GM12873 (cell line): ENCODE data around the gene SMYD3.

Experiments used
- CTCF ChIP-seq: IDR thresholded peaks from 2 replicates; pipeline ENCODE4 v1.5.1; 2012; ENCODE audit warnings: low read depth, mild to moderate bottlenecking, moderate library complexity, low read length, control low read depth; ENCODE audit not compliant: insufficient read depth; ENCODE audit errors: missing control alignments

SMYD3 gene

GRCh38 chr1:246304484-246305259, 202.4 kb downstream of the SMYD3 start:
- no peak for TF ChIP-seq CTCF

DNA sequence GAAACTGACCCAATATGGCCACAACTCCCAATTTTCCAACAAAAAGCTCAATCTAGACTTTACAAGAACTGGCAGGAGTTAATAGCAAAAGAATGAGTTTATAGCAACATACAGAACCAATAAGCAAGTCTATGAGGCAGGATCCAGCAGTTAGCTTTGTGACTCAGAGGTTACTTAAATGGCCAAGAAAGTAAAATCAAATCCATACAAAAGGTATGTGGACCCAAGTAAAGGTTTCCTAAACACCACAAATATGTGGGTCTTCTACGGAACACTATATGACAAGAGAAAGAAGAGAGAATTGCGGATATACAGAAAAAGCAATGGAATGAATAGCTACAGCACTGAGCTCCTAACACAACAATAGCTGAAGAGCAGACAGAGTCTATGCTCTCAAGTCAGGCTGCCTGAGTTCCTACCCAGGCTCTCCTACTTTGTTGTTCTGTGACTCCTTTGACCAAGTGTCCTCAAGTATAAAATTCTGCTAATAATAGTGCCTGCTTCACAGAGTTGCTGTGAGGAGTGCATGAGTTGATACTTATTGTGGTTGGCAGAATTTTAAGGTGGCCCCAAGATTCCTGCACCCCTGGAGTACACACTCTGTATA, 204.3 kb downstream of the SMYD3 start:
- TF ChIP-seq CTCF = no peak

DNA sequence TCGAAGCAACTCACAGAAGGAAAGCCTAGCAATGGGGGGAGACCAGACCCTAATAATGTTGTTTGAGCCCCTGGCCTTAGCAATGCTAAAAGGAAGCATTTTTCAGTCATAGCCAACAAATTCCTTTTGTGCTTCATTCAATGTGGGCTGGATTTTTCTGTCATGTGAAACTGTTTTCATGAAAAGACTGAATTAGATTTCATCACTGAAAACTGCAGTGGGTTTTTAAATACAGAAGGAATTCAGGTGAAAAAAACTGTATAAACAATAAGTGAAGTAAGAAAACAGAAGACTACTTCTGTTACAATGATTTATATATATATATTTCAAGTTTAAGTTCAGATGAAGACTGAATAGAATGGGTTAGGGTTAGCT, 204.8 kb downstream of the SMYD3 start:
- TF ChIP-seq CTCF = no peak

- TF ChIP-seq CTCF = no peak
These were observed 205.4 kb downstream of the SMYD3 start for GRCh38 chr1:246301553-246302250.

DNA sequence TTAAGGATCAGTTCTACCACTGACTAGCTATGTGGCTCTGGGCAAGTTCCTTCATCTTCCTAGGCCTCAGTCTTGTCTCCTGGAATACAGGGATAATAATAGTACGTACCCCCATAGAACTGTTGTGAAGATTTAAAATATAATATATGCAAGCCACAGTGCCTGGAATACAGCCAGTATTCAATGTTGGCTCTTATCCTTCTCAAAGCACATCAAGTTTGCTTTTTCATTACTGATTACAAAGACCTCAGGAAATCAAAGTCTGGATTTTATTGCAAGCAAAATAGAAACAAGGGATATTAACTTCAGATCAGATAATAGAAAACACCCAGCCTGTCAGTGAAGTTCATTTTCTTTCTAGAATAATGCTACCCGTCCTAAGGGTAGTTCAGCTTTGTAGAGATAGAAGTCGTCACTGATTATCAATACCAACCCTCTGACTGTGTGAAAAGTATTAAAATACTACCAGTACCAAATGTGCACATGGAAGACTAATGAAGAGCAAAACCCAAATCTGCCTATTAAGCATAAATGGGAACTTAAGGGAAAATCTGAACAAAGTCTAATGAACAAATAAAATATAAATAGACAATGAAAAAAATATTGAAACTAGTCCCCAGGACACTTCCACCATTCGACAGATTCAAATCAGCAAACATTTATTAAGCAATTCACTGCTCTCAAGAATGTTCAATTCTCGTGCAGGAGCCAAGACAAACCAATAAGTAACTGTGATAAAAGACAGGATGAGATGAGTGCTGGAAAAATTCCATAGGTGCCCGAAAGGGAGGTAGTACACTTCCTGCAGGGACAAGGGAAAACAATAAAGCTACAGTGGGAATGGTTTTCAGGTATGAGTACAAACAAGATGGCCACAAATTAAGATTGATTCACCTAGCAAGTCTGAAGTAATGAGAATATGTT, 206.2 kb downstream of the SMYD3 start:
- TF ChIP-seq CTCF = no peak

GRCh38 chr1:246297279-246298265, 209.5 kb downstream of the SMYD3 start:
- TF ChIP-seq CTCF = no peak
